ENCODE results near the gene DUSP7.

DNA sequence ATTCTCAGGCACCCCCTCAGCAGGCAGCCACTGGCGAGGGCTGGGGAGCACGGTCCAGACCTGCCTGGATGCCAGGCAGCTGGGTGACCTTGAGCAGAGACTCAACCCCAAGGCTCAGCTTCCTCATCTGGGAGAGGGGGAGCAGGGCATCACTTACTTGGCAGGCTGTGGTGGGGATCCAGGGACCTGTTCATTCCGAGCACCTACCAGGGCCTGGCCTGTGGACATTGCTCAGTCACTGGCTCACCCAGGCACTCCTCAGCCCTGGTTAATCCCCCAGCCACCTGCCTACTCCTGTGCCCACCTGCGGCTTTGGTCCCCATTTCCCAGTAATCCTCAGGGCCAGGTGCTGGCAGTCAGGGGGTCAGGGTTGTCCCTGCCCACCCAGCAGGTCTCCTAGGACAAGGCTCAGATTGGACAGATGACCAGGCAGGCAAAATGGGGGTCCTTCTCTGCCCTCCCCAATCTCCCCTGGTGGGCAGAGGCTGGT lies 51.4 kb downstream of the DUSP7 start:
- TF ChIP-seq, protein P1, sequence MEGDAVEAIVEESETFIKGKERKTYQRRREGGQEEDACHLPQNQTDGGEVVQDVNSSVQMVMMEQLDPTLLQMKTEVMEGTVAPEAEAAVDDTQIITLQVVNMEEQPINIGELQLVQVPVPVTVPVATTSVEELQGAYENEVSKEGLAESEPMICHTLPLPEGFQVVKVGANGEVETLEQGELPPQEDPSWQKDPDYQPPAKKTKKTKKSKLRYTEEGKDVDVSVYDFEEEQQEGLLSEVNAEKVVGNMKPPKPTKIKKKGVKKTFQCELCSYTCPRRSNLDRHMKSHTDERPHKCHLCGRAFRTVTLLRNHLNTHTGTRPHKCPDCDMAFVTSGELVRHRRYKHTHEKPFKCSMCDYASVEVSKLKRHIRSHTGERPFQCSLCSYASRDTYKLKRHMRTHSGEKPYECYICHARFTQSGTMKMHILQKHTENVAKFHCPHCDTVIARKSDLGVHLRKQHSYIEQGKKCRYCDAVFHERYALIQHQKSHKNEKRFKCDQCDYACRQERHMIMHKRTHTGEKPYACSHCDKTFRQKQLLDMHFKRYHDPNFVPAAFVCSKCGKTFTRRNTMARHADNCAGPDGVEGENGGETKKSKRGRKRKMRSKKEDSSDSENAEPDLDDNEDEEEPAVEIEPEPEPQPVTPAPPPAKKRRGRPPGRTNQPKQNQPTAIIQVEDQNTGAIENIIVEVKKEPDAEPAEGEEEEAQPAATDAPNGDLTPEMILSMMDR (conservative IDR thresholded peaks at IDR 0.05; ENCODE audit: low read depth, low read length): no peak
- TF ChIP-seq EZH2 (IDR thresholded peaks at IDR 0.05; ENCODE audit: low read length, unreplicated experiment): no peak
